Brain pericyte (primary cell): ENCODE results near the gene DAGLA.

Experiments used
- DNase-seq: peaks from one replicate; pipeline ENCODE4 v3.0.0-alpha.2; 2012; ENCODE audit warnings: low read depth, low spot score

The DAGLA gene

GRCh38 chr11:61709572-61709971, 29.4 kb downstream of the DAGLA start:
- DNase-seq: no peak

- no peak for DNase-seq
Measured at GRCh38 chr11:61710019-61710418, 29.8 kb downstream of the DAGLA start.

- DNase-seq: no peak
Measured at GRCh38 chr11:61711037-61711436, 30.8 kb downstream of the DAGLA start.

GRCh38 chr11:61711498-61711897, 31.3 kb downstream of the DAGLA start:
- no peak for DNase-seq

GRCh38 chr11:61712314-61712713, 32.1 kb downstream of the DAGLA start:
- DNase-seq: no peak

GRCh38 chr11:61712846-61713245, 32.7 kb downstream of the DAGLA start:
- no peak for DNase-seq

GRCh38 chr11:61713464-61713863, 33.3 kb downstream of the DAGLA start:
- no peak for DNase-seq

GRCh38 chr11:61713906-61714305, 33.7 kb downstream of the DAGLA start:
- no peak for DNase-seq

GRCh38 chr11:61714316-61714715, 34.1 kb downstream of the DAGLA start:
- no peak for DNase-seq

GRCh38 chr11:61714916-61715315, 34.7 kb downstream of the DAGLA start:
- no peak for DNase-seq

- DNase-seq: no peak
Measured at GRCh38 chr11:61715867-61716266, 35.7 kb downstream of the DAGLA start.

- DNase-seq: no peak
Measured at GRCh38 chr11:61716478-61717285, 36.5 kb downstream of the DAGLA start.

- DNase-seq: no peak
Measured at GRCh38 chr11:61717286-61718033, 37.3 kb downstream of the DAGLA start.

- DNase-seq: no peak
Measured at GRCh38 chr11:61718046-61718531, 37.9 kb downstream of the DAGLA start.

GRCh38 chr11:61718621-61719302, 38.6 kb downstream of the DAGLA start:
- no peak for DNase-seq

- no peak for DNase-seq
Measured at GRCh38 chr11:61719978-61720377, 39.8 kb downstream of the DAGLA start.

GRCh38 chr11:61720597-61720996, 40.4 kb downstream of the DAGLA start:
- no peak for DNase-seq

- DNase-seq: no peak
Measured at GRCh38 chr11:61724437-61724836, 44.2 kb downstream of the DAGLA start.

GRCh38 chr11:61725781-61726231, 45.6 kb downstream of the DAGLA start:
- peak; percentile 49 for DNase-seq

- DNase-seq: no peak
Measured at GRCh38 chr11:61726775-61727174, 46.6 kb downstream of the DAGLA start.

- DNase-seq: no peak
Measured at GRCh38 chr11:61727401-61727811, 47.2 kb downstream of the DAGLA start.
